Vagina (tissue), 2 donors: ENCODE data around the gene URB1.
"Not testable (repeated sequence)": the region's sequence is repeated elsewhere in the genome, so short reads cannot be mapped to it uniquely, and the experiment has no call there.

Experiments used
- CTCF ChIP-seq, 3 experiments: fragments of 450-650 bp in 2 of 3; fragments of 200-600 bp in 1 of 3; sonication (generic) in 1 of 3; IDR thresholded peaks; one replicate each; pipeline ENCODE4 v1.5.1; 2017 to 2019; ENCODE audit warnings: antibody characterized with exemption in 3 of 3, mild to moderate bottlenecking in 2 of 3, moderate library complexity in 2 of 3
- POLR2A ChIP-seq, 2 donors: fragments of 450-650 bp; IDR thresholded peaks; one replicate each; pipeline ENCODE4 v1.6.1; 2017; ENCODE audit warnings: antibody characterized with exemption in 2 of 2, mild to moderate bottlenecking in 2 of 2, moderate library complexity in 2 of 2

DNA sequence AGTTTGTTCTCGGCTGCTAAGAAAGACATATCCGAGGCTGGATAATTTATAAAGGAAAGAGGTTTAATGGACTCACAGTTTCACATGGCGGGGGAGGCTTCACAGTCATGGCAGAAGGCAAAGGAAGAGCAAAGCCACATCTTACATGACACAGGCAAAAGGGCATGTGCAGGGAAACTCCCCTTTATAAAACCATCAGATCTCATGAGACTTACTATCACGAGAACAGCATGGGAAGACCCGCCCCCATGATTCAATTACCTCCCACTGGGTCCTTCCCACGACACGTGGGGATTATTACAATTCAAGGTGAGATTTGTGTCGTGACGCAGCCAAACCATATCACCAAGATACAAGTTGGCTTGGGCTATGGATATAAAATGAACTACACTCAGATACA lies 81.8 kb downstream of the URB1 start:
- TF ChIP-seq CTCF, POLR2A (IDR thresholded peaks at IDR 0.05): not testable (repeated sequence)
